IMR-90 (cell line): ENCODE data around the gene POLR3F. TPM values are rescaled to one million over a fixed set of nuclear protein-coding genes. Genes with fewer than 3 reads are reported as not detected.

Experiments used
- ATAC-seq: fragments of 200-7000 bp; cut with Tn5 transposase; 2 replicates; pipeline ENCODE4 v1.9.1; 2020; ENCODE audit warnings: low read depth, mild to moderate bottlenecking, moderate library complexity
- BruUV-seq: library from RNA; stranded (reverse); fragments of 400-500 nt; replicated peaks from 2 replicates; lab custom pipeline; 2021; lab: Mats Ljungman, UMichigan
- CTCF ChIA-PET: fragments of 300-600 bp; formaldehyde crosslinking; extraction: SDS; loops from one replicate; lab custom pipeline; 2021; ENCODE audit warnings: antibody characterized with exemption; lab: Yijun Ruan, JAX
- POLR2A ChIA-PET: fragments of 300-600 bp; sonication (Branson Sonifier 250); formaldehyde crosslinking; loops from one replicate; lab custom pipeline; 2022; ENCODE audit warnings: antibody characterized with exemption; ENCODE audit not compliant: unreplicated experiment; lab: Charles Lee
- DNase-seq: peaks from one replicate; pipeline ENCODE4 v3.0.0; 2013
- H2AFZ ChIP-seq: replicated peaks from 2 replicates; pipeline ENCODE3; 2013; ENCODE audit warnings: low read length, mild to moderate bottlenecking; ENCODE audit not compliant: poor library complexity
- H2AK5ac ChIP-seq: 2 replicates; pipeline ENCODE4 v1.6.1; 2013; ENCODE audit warnings: low read depth, low read length, inconsistent platforms
- H2AK9ac ChIP-seq: replicated peaks from 2 replicates; pipeline ENCODE3; 2013; ENCODE audit warnings: mild to moderate bottlenecking, low read depth, low read length, moderate library complexity; ENCODE audit not compliant: poor library complexity
- H2BK120ac ChIP-seq: 2 replicates; pipeline ENCODE4 v1.6.1; 2013; ENCODE audit warnings: low read depth, low read length, inconsistent platforms
- H2BK15ac ChIP-seq: 3 replicates; pipeline ENCODE4 v1.6.1; 2013; ENCODE audit warnings: low read depth, low read length, inconsistent platforms
- H2BK20ac ChIP-seq: 2 replicates; pipeline ENCODE4 v1.6.1; 2013; ENCODE audit warnings: low read depth, mild to moderate bottlenecking, inconsistent platforms, low read length, moderate library complexity
- H2BK5ac ChIP-seq: 2 replicates; pipeline ENCODE4 v1.6.1; 2013; ENCODE audit warnings: mild to moderate bottlenecking, low read depth, low read length, inconsistent platforms; ENCODE audit not compliant: poor library complexity, severe bottlenecking
- H3K14ac ChIP-seq: replicated peaks from 2 replicates; pipeline ENCODE4 v1.6.1; 2013; ENCODE audit warnings: low read depth, low read length, inconsistent platforms
- H3K18ac ChIP-seq: 2 replicates; pipeline ENCODE4 v1.6.1; 2013; ENCODE audit warnings: low read depth, low read length, control low read depth
- H3K23ac ChIP-seq: 2 replicates; pipeline ENCODE4 v1.6.1; 2013; ENCODE audit warnings: low read depth, low read length, inconsistent platforms
- H3K27ac ChIP-seq: 2 replicates; pipeline ENCODE4 v1.5.1; 2013; ENCODE audit warnings: mild to moderate bottlenecking, control low read depth, low read length; ENCODE audit not compliant: insufficient read depth
- H3K27me3 ChIP-seq: 2 replicates; pipeline ENCODE4 v1.6.1; 2013; ENCODE audit warnings: low read length; ENCODE audit not compliant: control insufficient read depth, insufficient read depth
- H3K36me3 ChIP-seq: 2 replicates; pipeline ENCODE4 v1.6.1; 2013; ENCODE audit warnings: low read length, mixed read lengths; ENCODE audit not compliant: control insufficient read depth, insufficient read depth
- H3K4ac ChIP-seq: 2 replicates; pipeline ENCODE4 v1.6.1; 2013; ENCODE audit warnings: low read depth, low read length, inconsistent platforms
- H3K4me1 ChIP-seq: 2 replicates; pipeline ENCODE4 v1.6.1; 2013; ENCODE audit warnings: low read length, mixed read lengths; ENCODE audit not compliant: control insufficient read depth, insufficient read depth
- H3K4me2 ChIP-seq: 2 replicates; pipeline ENCODE4 v1.6.1; 2013; ENCODE audit warnings: low read depth, mild to moderate bottlenecking, control low read depth, low read length, moderate library complexity
- H3K4me3 ChIP-seq: 2 replicates; pipeline ENCODE4 v1.5.1; 2013; ENCODE audit warnings: low read depth, mild to moderate bottlenecking, control low read depth, low read length, moderate library complexity; ENCODE audit not compliant: insufficient read depth
- H3K56ac ChIP-seq: 2 replicates; pipeline ENCODE4 v1.6.1; 2013; ENCODE audit warnings: low read length, inconsistent platforms; ENCODE audit not compliant: insufficient read depth; ENCODE audit errors: extremely low read depth
- H3K79me1 ChIP-seq, 2 experiments: 2 replicates each; pipeline ENCODE4 v1.6.1; 2013; ENCODE audit warnings: low read length in 2 of 2, inconsistent platforms in 1 of 2, low read depth in 1 of 2
- H3K9ac ChIP-seq: 2 replicates; pipeline ENCODE4 v1.6.1; 2013; ENCODE audit warnings: low read depth, low read length, control low read depth
- H3K9me1 ChIP-seq: 2 replicates; pipeline ENCODE4 v1.6.1; 2013; ENCODE audit warnings: low read length, inconsistent platforms; ENCODE audit not compliant: insufficient read depth
- H3K9me3 ChIP-seq: 2 replicates; pipeline ENCODE4 v1.6.1; 2013; ENCODE audit warnings: low read length; ENCODE audit not compliant: control insufficient read depth, insufficient read depth
- H4K20me1 ChIP-seq: 2 replicates; pipeline ENCODE4 v1.6.1; 2013; ENCODE audit warnings: low read length, inconsistent platforms; ENCODE audit not compliant: insufficient read depth
- H4K5ac ChIP-seq: 2 replicates; pipeline ENCODE4 v1.6.1; 2013; ENCODE audit warnings: mild to moderate bottlenecking, low read depth, low read length, control low read depth
- H4K8ac ChIP-seq, 2 experiments: 2 replicates each; pipeline ENCODE4 v1.6.1; 2013; ENCODE audit warnings: low read depth in 2 of 2, low read length in 2 of 2, control low read depth in 1 of 2, inconsistent platforms in 1 of 2
- H4K91ac ChIP-seq: 2 replicates; pipeline ENCODE4 v1.6.1; 2013; ENCODE audit warnings: low read depth, low read length, inconsistent platforms; ENCODE audit not compliant: insufficient read depth
- BHLHE40 ChIP-seq: fragments of 150-350 bp; IDR thresholded peaks from 2 replicates; pipeline ENCODE4 v1.6.1; 2016; ENCODE audit warnings: mild to moderate bottlenecking, low read depth, low read length
- CEBPB ChIP-seq: IDR thresholded peaks from 2 replicates; pipeline ENCODE4 v1.6.1; 2012; ENCODE audit warnings: low read depth, low read length, improper control_type of control experiment
- CHD1 ChIP-seq: IDR thresholded peaks from 2 replicates; pipeline ENCODE4 v1.6.1; 2012; ENCODE audit warnings: low read depth, low read length, improper control_type of control experiment
- FOS ChIP-seq: fragments of 150-350 bp; IDR thresholded peaks from 2 replicates; pipeline ENCODE4 v1.6.1; 2016; ENCODE audit warnings: low read depth, low read length
- MAFK ChIP-seq: IDR thresholded peaks from 2 replicates; pipeline ENCODE4 v1.6.1; 2012; ENCODE audit warnings: low read depth, low read length, improper control_type of control experiment
- MAZ ChIP-seq: IDR thresholded peaks from 2 replicates; pipeline ENCODE4 v1.6.1; 2012; ENCODE audit warnings: low read depth, mild to moderate bottlenecking, low read length, improper control_type of control experiment, moderate library complexity, borderline replicate concordance
- MXI1 ChIP-seq: IDR thresholded peaks from 2 replicates; pipeline ENCODE4 v1.6.1; 2012; ENCODE audit warnings: low read depth, mild to moderate bottlenecking, low read length, moderate library complexity, borderline replicate concordance
- NFE2L2 ChIP-seq: fragments of 150-350 bp; IDR thresholded peaks from 2 replicates; pipeline ENCODE4 v1.6.1; 2016; ENCODE audit warnings: low read depth, mild to moderate bottlenecking, low read length
- POLR2A ChIP-seq: IDR thresholded peaks from 2 replicates; pipeline ENCODE4 v1.6.1; 2012; ENCODE audit warnings: mild to moderate bottlenecking, low read depth, low read length
- RAD21 ChIP-seq: IDR thresholded peaks from 2 replicates; pipeline ENCODE4 v1.6.1; 2012; ENCODE audit warnings: low read length, improper control_type of control experiment
- RCOR1 ChIP-seq: IDR thresholded peaks from 2 replicates; pipeline ENCODE4 v1.6.1; 2012; ENCODE audit warnings: mild to moderate bottlenecking, low read length, improper control_type of control experiment; ENCODE audit not compliant: insufficient replicate concordance
- RFX5 ChIP-seq: IDR thresholded peaks from 2 replicates; pipeline ENCODE4 v1.8.0; 2012; ENCODE audit warnings: low read depth, mild to moderate bottlenecking, low read length, moderate library complexity
- SMC3 ChIP-seq: fragments of 150-350 bp; IDR thresholded peaks from 2 replicates; pipeline ENCODE4 v1.6.1; 2016; ENCODE audit warnings: low read depth, mild to moderate bottlenecking, antibody characterized with exemption, low read length, moderate library complexity
- USF2 ChIP-seq: fragments of 150-350 bp; IDR thresholded peaks from 2 replicates; pipeline ENCODE4 v1.6.1; 2017; ENCODE audit warnings: mild to moderate bottlenecking, antibody characterized with exemption, low read length, low read depth
- WGBS, 2 experiments: methylation state at CpG; one replicate each; pipeline versions ENCODE4 v1.1.5 to v1.1.7; 2013; ENCODE audit warnings: missing lambda C conversion rate in 2 of 2; ENCODE audit not compliant: insufficient read length in 1 of 2; ENCODE audit errors: extremely low coverage in 2 of 2; 5-methylcytosine and 5-hydroxymethylcytosine counted together
- dilution Hi-C: fragments of 300-500 bp; cut with HindIII; formaldehyde crosslinking; loops from one replicate; pipeline ENCODE4 v1.14.3; 2018; ENCODE audit warnings: low sequenced_read_pairs; ENCODE audit not compliant: unreplicated experiment
- in situ Hi-C: fragments of 300-500 bp; cut with MboI; formaldehyde crosslinking; loops from 3 replicates; pipeline ENCODE4 v1.14.3; 2019; ENCODE audit warnings: low sequenced_read_pairs, inconsistent platforms, mixed read lengths
- intact Hi-C: fragments of 100-400 bp; cut with micrococcal nuclease; formaldehyde crosslinking; loops from 2 replicates; pipeline ENCODE4 v1.10.0; 2022
- polyA plus RNA-seq, 3 experiments: library from polyadenylated mRNA; depleted of rRNA; stranded (reverse); fragments of >200 nt; gene quantifications; 2 replicates each; pipeline ENCODE4 v1.2.3, GENCODE V29; 2012; ENCODE audit warnings: low replicate concordance in 1 of 3
- total RNA-seq: library from RNA; depleted of rRNA; stranded (reverse); fragments of >200 nt; gene quantifications from 2 replicates; pipeline ENCODE4 v1.2.3, GENCODE V29; 2012
- TF ChIP-seq, protein P1 (sequence below): conservative IDR thresholded peaks from 2 replicates; pipeline ENCODE4 v1.5.1; 2012; ENCODE audit warnings: mild to moderate bottlenecking, low read depth, low read length, improper control_type of control experiment
- TF ChIP-seq, protein P2 (sequence below): fragments of 150-350 bp; IDR thresholded peaks from 2 replicates; pipeline ENCODE4 v1.6.1; 2016; ENCODE audit warnings: low read depth, mild to moderate bottlenecking, low read length, moderate library complexity, borderline replicate concordance

POLR3F gene
- total and polyA plus RNA-seq, 2 of the 4 experiments (the other 2 are of a cell fraction): 5.7 to 7.2 TPM

DNA sequence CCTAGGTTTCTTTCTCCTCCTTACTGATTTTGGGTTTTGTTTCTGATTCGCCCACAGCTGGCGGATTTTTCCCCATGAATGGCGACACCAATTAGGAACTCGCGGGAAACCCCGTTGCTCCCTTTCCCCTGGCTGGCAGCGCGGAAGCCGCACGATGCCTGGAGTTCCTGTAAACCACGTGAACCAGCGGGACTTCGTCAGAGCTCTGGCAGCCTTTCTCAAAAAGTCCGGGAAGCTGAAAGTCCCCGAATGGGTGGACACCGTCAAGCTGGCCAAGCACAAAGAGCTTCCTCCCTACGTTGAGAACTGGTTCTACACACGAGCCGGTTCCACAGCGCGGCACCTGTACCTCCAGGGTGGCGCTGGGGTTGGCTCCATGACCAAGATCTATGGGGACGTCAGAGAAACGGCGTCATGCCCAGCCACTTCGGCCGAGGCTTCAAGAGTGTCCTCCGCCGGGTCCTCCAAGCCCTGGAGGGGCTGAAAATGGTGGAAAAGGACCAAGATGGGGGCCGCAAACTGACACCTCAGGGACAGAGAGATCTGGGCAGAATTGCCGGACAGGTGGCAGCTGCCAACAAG is 37.4 kb downstream of the POLR3F start:
- Histone ChIP-seq H3K4me2 (no peak overlapping the region), H3K23ac (no peak overlapping the region), H2BK5ac (no peak overlapping the region), H3K36me3 (no peaks in the 10 kb centered on the region), H2AK9ac (no peak overlapping the region), H3K27me3 (no peaks in the 10 kb centered on the region; the same call in 1 of the 2 replicates), H3K4ac (no peak overlapping the region), H3K4me3 (no peak overlapping the region), H2AK5ac (no peak overlapping the region), H4K91ac (no peak overlapping the region), H3K79me1 (peaks cover 8 to 21% of the 10 kb centered on the region in 2 experiments), H3K4me1 (peaks cover 4% of the 10 kb centered on the region; the same call in 1 of the 2 replicates), H2BK20ac (no peak overlapping the region), H2BK120ac (no peak overlapping the region), H4K5ac (no peak overlapping the region), H2AFZ (peak overlapping the region; percentile 77), H3K9ac (no peak overlapping the region), H2BK15ac (no peak overlapping the region), H4K20me1 (no peaks in the 10 kb centered on the region), H3K14ac (no peak overlapping the region), H3K56ac (no peak overlapping the region), H3K18ac (no peak overlapping the region), H3K27ac (no peak overlapping the region), H3K9me3 (no peaks in the 10 kb centered on the region), H3K9me1 (peaks cover 8% of the 10 kb centered on the region), H4K8ac (no peak overlapping the region)
- TF ChIP-seq FOS: no peak
- no peak for TF ChIP-seq USF2
- TF ChIP-seq MAFK: no peak
- no peak for TF ChIP-seq MAZ
- no peak for TF ChIP-seq NFE2L2
- TF ChIP-seq CHD1: no peak
- TF ChIP-seq, protein P1, sequence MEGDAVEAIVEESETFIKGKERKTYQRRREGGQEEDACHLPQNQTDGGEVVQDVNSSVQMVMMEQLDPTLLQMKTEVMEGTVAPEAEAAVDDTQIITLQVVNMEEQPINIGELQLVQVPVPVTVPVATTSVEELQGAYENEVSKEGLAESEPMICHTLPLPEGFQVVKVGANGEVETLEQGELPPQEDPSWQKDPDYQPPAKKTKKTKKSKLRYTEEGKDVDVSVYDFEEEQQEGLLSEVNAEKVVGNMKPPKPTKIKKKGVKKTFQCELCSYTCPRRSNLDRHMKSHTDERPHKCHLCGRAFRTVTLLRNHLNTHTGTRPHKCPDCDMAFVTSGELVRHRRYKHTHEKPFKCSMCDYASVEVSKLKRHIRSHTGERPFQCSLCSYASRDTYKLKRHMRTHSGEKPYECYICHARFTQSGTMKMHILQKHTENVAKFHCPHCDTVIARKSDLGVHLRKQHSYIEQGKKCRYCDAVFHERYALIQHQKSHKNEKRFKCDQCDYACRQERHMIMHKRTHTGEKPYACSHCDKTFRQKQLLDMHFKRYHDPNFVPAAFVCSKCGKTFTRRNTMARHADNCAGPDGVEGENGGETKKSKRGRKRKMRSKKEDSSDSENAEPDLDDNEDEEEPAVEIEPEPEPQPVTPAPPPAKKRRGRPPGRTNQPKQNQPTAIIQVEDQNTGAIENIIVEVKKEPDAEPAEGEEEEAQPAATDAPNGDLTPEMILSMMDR: no peak
- TF ChIP-seq BHLHE40: no peak
- TF ChIP-seq MXI1: no peak
- TF ChIP-seq RCOR1: no peak
- TF ChIP-seq SMC3: no peak
- TF ChIP-seq RAD21: no peak
- TF ChIP-seq RFX5: no peak
- TF ChIP-seq CEBPB: no peak
- TF ChIP-seq, protein P2, sequence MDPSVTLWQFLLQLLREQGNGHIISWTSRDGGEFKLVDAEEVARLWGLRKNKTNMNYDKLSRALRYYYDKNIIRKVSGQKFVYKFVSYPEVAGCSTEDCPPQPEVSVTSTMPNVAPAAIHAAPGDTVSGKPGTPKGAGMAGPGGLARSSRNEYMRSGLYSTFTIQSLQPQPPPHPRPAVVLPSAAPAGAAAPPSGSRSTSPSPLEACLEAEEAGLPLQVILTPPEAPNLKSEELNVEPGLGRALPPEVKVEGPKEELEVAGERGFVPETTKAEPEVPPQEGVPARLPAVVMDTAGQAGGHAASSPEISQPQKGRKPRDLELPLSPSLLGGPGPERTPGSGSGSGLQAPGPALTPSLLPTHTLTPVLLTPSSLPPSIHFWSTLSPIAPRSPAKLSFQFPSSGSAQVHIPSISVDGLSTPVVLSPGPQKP: no peak
- TF ChIP-seq POLR2A: no peak
- dilution Hi-C loops: no loop called here
- ATAC-seq (no peak), DNase-seq (peak; percentile 27)
- CTCF ChIA-PET: no interaction called here
- POLR2A ChIA-PET: no interaction called here
- no TSS peak for BruUV-seq
- in situ Hi-C loops: no loop called here
- intact Hi-C loops: no loop called here
- 49% methylated on average over 26 of the region's 31 CpGs; no CpG with 5 or more reads in 1 of the 2 experiments for WGBS, 2 experiments
